C4-2B (cell line): Measurements from ENCODE around the gene PER1.

Experiments used
- H3K27ac ChIP-seq: fragments of 450-650 bp; 2 replicates; pipeline ENCODE4 v1.5.1; 2017
- CTCF ChIP-seq: fragments of 450-650 bp; conservative IDR thresholded peaks from 2 replicates; pipeline ENCODE4 v1.5.1; 2017; ENCODE audit warnings: mild to moderate bottlenecking
- ZFX ChIP-seq: fragments of 450-650 bp; IDR thresholded peaks from 2 replicates; pipeline ENCODE4 v1.6.1; 2017

The PER1 gene

GRCh38 chr17:8131844-8132441 is 20.3 kb downstream of the PER1 start:
- no peak overlapping the region for H3K27ac ChIP-seq
- TF ChIP-seq ZFX = no peak
- TF ChIP-seq CTCF = no peak

- no peak for TF ChIP-seq ZFX
- TF ChIP-seq CTCF = no peak
- no peak overlapping the region for H3K27ac ChIP-seq
These were observed 23.9 kb downstream of the PER1 start for GRCh38 chr17:8128125-8128784.

GRCh38 chr17:8126491-8127066 is 25.6 kb downstream of the PER1 start:
- TF ChIP-seq CTCF = no peak
- no peak for TF ChIP-seq ZFX
- peak overlapping the region; percentile 31 for H3K27ac ChIP-seq

GRCh38 chr17:8125947-8126490 is 26.2 kb downstream of the PER1 start:
- TF ChIP-seq CTCF = no peak
- TF ChIP-seq ZFX = no peak
- peak overlapping the region; percentile 31 for H3K27ac ChIP-seq

GRCh38 chr17:8125154-8125946 is 26.9 kb downstream of the PER1 start:
- peak overlapping the region; percentile 31 for H3K27ac ChIP-seq
- TF ChIP-seq CTCF (no peak), ZFX (no peak)

GRCh38 chr17:8124350-8125153 is 27.7 kb downstream of the PER1 start:
- H3K27ac ChIP-seq = no peak overlapping the region
- TF ChIP-seq CTCF (no peak), ZFX (no peak)
